Natural killer cell treated with Interleukin-12 subunit alpha and Interleukin-12 subunit beta and Interleukin-15 and Interleukin-18, amount 100 ng/mL, for 72 hours (primary cell): ENCODE results near the gene SFTPB. TPM values are rescaled to one million over a fixed set of nuclear protein-coding genes. Genes with fewer than 3 reads are reported as not detected.
"Not testable (repeated sequence)": the region's sequence is repeated elsewhere in the genome, so short reads cannot be mapped to it uniquely, and the experiment has no call there.

Experiments used
- ATAC-seq, 2 donors: fragments of 150-1000 bp; cut with Tn5 transposase in 1 of 2; sonication (Bioruptor Pico), chemical (Tn5 transposase) in 1 of 2; 2 replicates each; pipeline ENCODE4 v1.10.0; 2021
- DNase-seq: peaks from one replicate; pipeline ENCODE4 v3.0.0; 2022; ENCODE audit warnings: low spot score
- H3K27ac Mint-ChIP-seq, 2 donors: 1 replicate in 1 of 2; 2 replicates in 1 of 2; pipeline ENCODE4 v1.8.0; 2022; ENCODE audit warnings: mixed read lengths in 2 of 2, mild to moderate bottlenecking in 1 of 2, moderate library complexity in 1 of 2
- H3K27me3 Mint-ChIP-seq, 2 donors: 1 replicate in 1 of 2; 2 replicates in 1 of 2; pipeline ENCODE4 v1.8.0; 2022; ENCODE audit warnings: mixed read lengths in 2 of 2
- H3K36me3 Mint-ChIP-seq: one replicate; pipeline ENCODE4 v1.8.0; 2022; ENCODE audit warnings: mixed read lengths
- H3K4me1 Mint-ChIP-seq, 2 donors: 1 replicate in 1 of 2; 2 replicates in 1 of 2; pipeline ENCODE4 v1.8.0; 2022; ENCODE audit warnings: low read depth in 2 of 2, mixed read lengths in 2 of 2, mild to moderate bottlenecking in 1 of 2
- H3K4me3 Mint-ChIP-seq: one replicate; pipeline ENCODE4 v1.8.0; 2022; ENCODE audit warnings: mixed read lengths
- H3K9me3 Mint-ChIP-seq: 2 replicates; pipeline ENCODE4 v1.8.0; 2022; ENCODE audit warnings: mixed read lengths
- total RNA-seq, 2 donors: library from RNA; stranded (reverse); gene quantifications; one replicate each; pipeline ENCODE4 v1.2.3, GENCODE V29; 2022

SFTPB gene
- total RNA-seq, 2 donors from 2014 or later: not detected

GRCh38 chr2:85678794-85679672, 11.0 kb upstream of the SFTPB start:
- ATAC-seq: peak; percentile 89 to 92
- no peaks in the 10 kb centered on the region for H3K27me3 Mint-ChIP-seq
- no peak overlapping the region for H3K27ac Mint-ChIP-seq
- peak; percentile 82 for DNase-seq
- H3K36me3 Mint-ChIP-seq: no peaks in the 10 kb centered on the region
- H3K9me3 Mint-ChIP-seq: no peaks in the 10 kb centered on the region
- peaks cover 19 to 24% of the 10 kb centered on the region in 2 donors for H3K4me1 Mint-ChIP-seq
- H3K4me3 Mint-ChIP-seq: peak overlapping the region; percentile 20

DNA sequence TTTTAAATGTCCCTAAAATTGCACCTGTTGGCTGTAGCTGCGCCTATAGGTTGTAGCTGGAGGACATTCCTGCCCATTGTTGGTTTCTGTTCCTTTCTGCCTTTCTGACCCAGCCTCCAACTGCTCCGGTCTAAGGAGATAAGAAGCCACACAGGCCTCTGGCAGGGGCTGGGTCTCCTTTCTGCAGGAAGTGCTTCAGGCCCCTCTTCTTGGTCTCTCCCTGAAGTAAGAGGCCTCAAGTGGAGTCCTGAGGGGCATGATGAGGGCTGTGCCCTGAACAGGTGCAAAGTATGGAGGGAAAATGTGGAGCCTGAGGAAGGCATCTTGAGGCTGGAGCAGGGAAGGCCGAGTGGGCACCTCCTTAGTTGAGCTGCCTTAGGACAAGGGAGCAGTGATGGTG, 10.4 kb upstream of the SFTPB start:
- no peaks in the 10 kb centered on the region for H3K36me3 Mint-ChIP-seq
- DNase-seq: no peak
- peaks cover 19 to 21% of the 10 kb centered on the region in 2 donors for H3K4me1 Mint-ChIP-seq
- no peak overlapping the region for H3K27ac Mint-ChIP-seq
- no peaks in the 10 kb centered on the region for H3K9me3 Mint-ChIP-seq
- H3K4me3 Mint-ChIP-seq: no peak overlapping the region
- no peak for ATAC-seq
- no peaks in the 10 kb centered on the region for H3K27me3 Mint-ChIP-seq

- no peak for ATAC-seq
- no peaks in the 10 kb centered on the region for H3K27me3 Mint-ChIP-seq
- DNase-seq: no peak
- no peaks in the 10 kb centered on the region for H3K36me3 Mint-ChIP-seq
- H3K27ac Mint-ChIP-seq: no peak overlapping the region
- H3K4me3 Mint-ChIP-seq: no peak overlapping the region
- H3K9me3 Mint-ChIP-seq: no peaks in the 10 kb centered on the region
- peaks cover 8 to 10% of the 10 kb centered on the region in 2 donors for H3K4me1 Mint-ChIP-seq
These were observed 8.0 kb upstream of the SFTPB start for GRCh38 chr2:85675866-85676548.

DNA sequence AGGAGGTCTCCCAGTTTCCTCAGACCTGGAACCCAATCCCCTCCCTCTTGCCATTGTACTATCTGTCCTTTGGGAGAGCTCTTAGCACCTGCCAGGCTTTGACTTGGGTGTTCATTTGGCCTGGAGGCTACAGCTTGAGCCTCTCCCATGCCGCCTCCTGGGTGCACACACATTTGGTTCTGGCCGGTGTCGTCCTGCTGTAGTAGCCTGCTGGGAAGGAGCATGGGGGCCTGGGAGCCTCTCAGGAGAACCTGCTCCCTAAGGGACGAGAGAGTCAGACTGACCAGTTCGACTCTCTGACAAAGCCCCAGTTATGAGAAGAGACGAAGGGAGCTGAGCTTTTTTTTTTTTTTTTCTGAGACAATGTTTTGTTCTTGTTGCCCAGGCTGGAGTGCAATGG, 7.4 kb upstream of the SFTPB start:
- no peak overlapping the region for H3K4me3 Mint-ChIP-seq

GRCh38 chr2:85674417-85674816, 6.4 kb upstream of the SFTPB start:
- no peak overlapping the region for H3K4me3 Mint-ChIP-seq

More for the DNA sequence above, 7.4 kb upstream of the SFTPB start:
- Mint-ChIP-seq H3K27ac (no peak overlapping the region), H3K9me3 (no peaks in the 10 kb centered on the region), H3K4me1 (peaks cover 3 to 4% of the 10 kb centered on the region in 2 donors), H3K36me3 (no peaks in the 10 kb centered on the region), H3K27me3 (no peaks in the 10 kb centered on the region)
- DNase-seq (no peak), ATAC-seq (no peak)

DNA sequence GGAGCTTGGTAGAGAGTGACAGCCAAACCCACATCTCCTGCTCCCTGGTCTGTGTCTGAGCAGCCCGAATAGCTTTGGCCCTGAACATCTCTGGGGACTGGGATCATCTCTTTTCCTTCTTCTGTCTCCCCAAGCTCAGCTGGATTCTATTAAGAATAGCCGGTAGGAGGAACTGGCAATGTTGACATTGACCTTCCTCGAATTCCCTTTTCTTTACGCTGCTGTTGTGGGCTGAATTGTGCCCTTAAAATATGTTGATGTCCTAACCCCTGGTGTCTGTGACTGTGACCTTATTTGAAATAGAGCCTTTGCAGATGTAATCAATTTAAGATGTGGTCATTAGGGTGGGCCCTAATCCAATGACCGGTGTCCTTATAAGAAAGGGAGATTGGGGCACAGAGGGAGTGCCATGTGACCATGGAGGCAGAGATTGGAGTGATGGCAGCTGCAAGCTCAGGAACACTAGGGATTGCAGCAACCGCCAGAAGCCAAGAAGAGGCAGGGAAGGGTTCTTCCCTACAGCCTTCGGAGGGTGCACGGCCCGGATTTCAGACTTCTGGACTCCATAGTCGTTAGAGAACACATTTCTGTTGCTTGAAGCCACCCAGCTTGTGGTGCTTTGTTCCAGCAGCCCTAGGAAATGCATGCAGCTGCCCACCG, 5.8 kb upstream of the SFTPB start:
- H3K36me3 Mint-ChIP-seq: no peaks in the 10 kb centered on the region
- no peak for ATAC-seq
- no peaks in the 10 kb centered on the region for H3K27me3 Mint-ChIP-seq
- no peaks in the 10 kb centered on the region for H3K9me3 Mint-ChIP-seq
- no peak overlapping the region for H3K4me3 Mint-ChIP-seq
- no peak for DNase-seq
- no peak overlapping the region for H3K27ac Mint-ChIP-seq
- no peaks in the 10 kb centered on the region for H3K4me1 Mint-ChIP-seq

More at GRCh38 chr2:85674417-85674816, 6.4 kb upstream of the SFTPB start:
- H3K27ac Mint-ChIP-seq: no peak overlapping the region
- DNase-seq (no peak), ATAC-seq (no peak)
- no peaks in the 10 kb centered on the region for H3K4me1 Mint-ChIP-seq
- H3K36me3 Mint-ChIP-seq: no peaks in the 10 kb centered on the region
- H3K9me3 Mint-ChIP-seq: no peaks in the 10 kb centered on the region
- no peaks in the 10 kb centered on the region for H3K27me3 Mint-ChIP-seq

DNA sequence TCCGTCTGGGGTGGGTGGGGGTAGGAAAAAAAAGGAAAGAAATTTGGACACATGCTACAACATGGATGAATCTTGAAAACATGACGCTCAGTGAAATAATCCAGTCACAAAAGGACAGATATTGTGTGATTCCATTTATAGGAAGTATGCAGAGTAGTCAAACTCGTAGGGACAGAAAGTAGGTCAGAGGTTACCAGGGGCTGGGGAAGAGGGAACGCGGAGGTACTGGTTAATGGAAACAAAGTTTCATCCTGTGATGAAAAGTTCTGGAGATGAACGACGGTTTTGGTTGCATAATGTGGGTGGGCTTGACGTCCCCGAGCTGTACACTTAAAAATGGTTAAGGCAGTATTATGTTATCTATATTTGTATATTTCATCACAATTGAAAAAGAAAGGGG, 4.5 kb upstream of the SFTPB start:
- Mint-ChIP-seq H3K4me3 (no peak overlapping the region), H3K4me1 (no peaks in the 10 kb centered on the region), H3K9me3 (no peaks in the 10 kb centered on the region), H3K27me3 (no peaks in the 10 kb centered on the region), H3K27ac (no peak overlapping the region), H3K36me3 (no peaks in the 10 kb centered on the region)
- DNase-seq (no peak), ATAC-seq (no peak)

DNA sequence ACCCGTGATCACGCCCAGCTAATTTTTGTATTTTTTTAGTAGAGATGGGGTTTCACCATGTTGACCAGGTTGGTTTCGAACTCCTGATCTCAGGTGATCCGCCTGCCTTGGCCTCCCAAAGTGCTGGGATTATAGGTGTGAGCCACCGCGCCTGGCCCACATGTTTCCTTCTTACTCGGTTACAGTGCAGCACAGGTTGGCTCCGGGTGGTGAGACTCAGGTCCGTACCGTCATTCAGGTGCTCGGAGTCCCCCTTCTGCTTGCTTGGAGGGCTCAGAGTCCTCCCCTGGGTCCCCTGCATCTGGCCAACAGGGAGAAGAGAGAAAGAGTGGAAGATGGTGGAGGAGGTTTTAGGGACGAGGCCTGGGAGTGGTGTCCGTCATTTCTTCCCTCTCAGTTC, 2.4 kb upstream of the SFTPB start:
- not testable (repeated sequence) for H3K27ac Mint-ChIP-seq, H3K4me1 Mint-ChIP-seq, H3K9me3 Mint-ChIP-seq, H3K4me3 Mint-ChIP-seq, DNase-seq, H3K27me3 Mint-ChIP-seq, ATAC-seq, H3K36me3 Mint-ChIP-seq

DNA sequence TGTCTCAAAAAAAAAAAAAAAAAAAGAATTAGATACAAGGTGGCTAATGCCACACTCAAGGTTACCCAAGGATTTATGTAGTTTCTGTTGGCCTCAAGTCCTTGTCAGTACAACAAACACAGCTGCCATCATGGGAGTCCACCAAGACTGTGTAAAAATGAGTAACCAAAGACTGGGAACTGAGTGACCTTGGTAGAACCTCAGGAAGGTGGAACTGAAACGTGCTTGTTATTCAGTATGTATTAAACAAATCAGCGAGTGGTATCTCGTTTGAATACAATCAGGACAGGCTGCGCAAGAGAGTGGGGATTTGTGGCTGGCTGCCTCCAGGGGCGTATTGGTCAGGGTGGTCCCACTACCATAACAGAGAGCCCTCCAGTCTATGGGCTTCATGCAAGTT, 1.6 kb upstream of the SFTPB start:
- ATAC-seq: no peak
- Mint-ChIP-seq H3K9me3 (no peaks in the 10 kb centered on the region), H3K4me1 (no peaks in the 10 kb centered on the region), H3K36me3 (no peaks in the 10 kb centered on the region), H3K4me3 (no peak overlapping the region), H3K27ac (no peak overlapping the region), H3K27me3 (no peaks in the 10 kb centered on the region)
- no peak for DNase-seq

DNA sequence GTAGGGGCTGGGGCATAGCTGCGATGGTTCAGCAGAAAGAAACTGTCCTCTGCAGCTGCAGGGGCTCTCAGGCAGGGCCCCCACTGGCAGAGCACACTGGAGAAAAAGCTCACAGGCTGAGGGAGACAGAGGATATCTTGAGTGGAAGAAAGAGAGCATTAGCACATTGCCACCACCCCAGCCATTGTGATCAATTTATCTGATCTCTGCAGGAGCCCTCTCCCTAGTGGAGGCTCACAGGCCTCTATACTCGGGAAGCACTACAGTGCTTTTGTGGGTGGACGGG, 801 bp upstream of the SFTPB start:
- no peak overlapping the region for H3K27ac Mint-ChIP-seq
- ATAC-seq (no peak), DNase-seq (no peak)
- no peaks in the 10 kb centered on the region for H3K4me1 Mint-ChIP-seq
- no peaks in the 10 kb centered on the region for H3K27me3 Mint-ChIP-seq
- H3K4me3 Mint-ChIP-seq: no peak overlapping the region
- no peaks in the 10 kb centered on the region for H3K36me3 Mint-ChIP-seq
- no peaks in the 10 kb centered on the region for H3K9me3 Mint-ChIP-seq

DNA sequence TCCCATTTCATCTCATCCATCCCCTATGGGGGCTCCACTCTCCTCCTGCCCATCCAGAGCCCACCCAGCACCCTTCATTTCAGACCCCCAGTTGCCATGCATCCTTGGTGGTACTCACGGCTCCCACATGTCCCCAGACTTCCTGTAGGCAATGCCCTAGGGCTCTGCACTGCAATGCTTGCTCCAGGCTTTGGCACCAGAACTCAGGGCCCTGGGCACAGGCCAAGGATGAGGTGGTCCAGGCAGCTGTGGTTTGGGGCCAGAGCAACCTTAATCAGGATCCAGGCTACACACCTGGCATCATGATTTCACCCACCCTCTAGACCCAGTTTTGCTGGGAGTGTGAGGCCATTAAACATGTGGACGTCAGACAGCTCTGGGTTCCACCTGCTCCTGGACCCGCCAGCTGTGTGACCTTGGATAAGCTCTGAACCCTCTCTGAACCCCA, 414 bp downstream of the SFTPB start:
- H3K36me3 Mint-ChIP-seq: no peaks in the 10 kb centered on the region
- no peak overlapping the region for H3K4me3 Mint-ChIP-seq
- H3K9me3 Mint-ChIP-seq: no peaks in the 10 kb centered on the region

GRCh38 chr2:85666435-85667316, 1.3 kb downstream of the SFTPB start:
- DNase-seq (no peak), ATAC-seq (no peak)
- Mint-ChIP-seq H3K4me3 (no peak overlapping the region), H3K36me3 (no peaks in the 10 kb centered on the region), H3K9me3 (no peaks in the 10 kb centered on the region), H3K27ac (no peak overlapping the region), H3K4me1 (no peaks in the 10 kb centered on the region), H3K27me3 (no peaks in the 10 kb centered on the region)

More for the DNA sequence above, 414 bp downstream of the SFTPB start:
- DNase-seq (no peak), ATAC-seq (no peak)
- Mint-ChIP-seq H3K27ac (no peak overlapping the region), H3K4me1 (no peaks in the 10 kb centered on the region), H3K27me3 (no peaks in the 10 kb centered on the region)

GRCh38 chr2:85666016-85666415, 2.0 kb downstream of the SFTPB start:
- no peaks in the 10 kb centered on the region for H3K9me3 Mint-ChIP-seq
- DNase-seq (no peak), ATAC-seq (no peak)
- H3K27me3 Mint-ChIP-seq: no peaks in the 10 kb centered on the region
- no peak overlapping the region for H3K4me3 Mint-ChIP-seq
- no peaks in the 10 kb centered on the region for H3K36me3 Mint-ChIP-seq
- H3K4me1 Mint-ChIP-seq: no peaks in the 10 kb centered on the region
- H3K27ac Mint-ChIP-seq: no peak overlapping the region
